CD4-positive, alpha-beta T cell treated with Interleukin-4 for 4 hours (primary cell): Measurements from ENCODE around the gene ICA1.
"Not testable (repeated sequence)": the region's sequence is repeated elsewhere in the genome, so short reads cannot be mapped to it uniquely, and the experiment has no call there.

Source experiments
- DNase-seq: peaks from one replicate; pipeline ENCODE4 v3.0.0-alpha.2; 2020

ICA1 gene

GRCh38 chr7:8261711-8262695 lies at the start of gene ICA1:
Gene ICA1 (minus strand): TSS chr7:8262167. CDS start chr7:8235926, 26,241 bp downstream.
- DNase-seq = no peak

- no peak for DNase-seq
Measured at GRCh38 chr7:8310876-8311275, 48.9 kb upstream of the ICA1 start.

GRCh38 chr7:8305625-8306388 lies 43.8 kb upstream of the ICA1 start:
- no peak for DNase-seq

GRCh38 chr7:8305104-8305503 lies 43.1 kb upstream of the ICA1 start:
- no peak for DNase-seq

- no peak for DNase-seq
Measured at GRCh38 chr7:8303904-8304528, 42.0 kb upstream of the ICA1 start.

- DNase-seq = not testable (repeated sequence)
Measured at GRCh38 chr7:8297023-8297422, 35.1 kb upstream of the ICA1 start.

GRCh38 chr7:8296362-8296659 lies 34.3 kb upstream of the ICA1 start:
- no peak for DNase-seq

- DNase-seq = peak; percentile 67
Measured at GRCh38 chr7:8295638-8296361, 33.8 kb upstream of the ICA1 start.

GRCh38 chr7:8291397-8292141 lies 29.6 kb upstream of the ICA1 start:
- DNase-seq = no peak

GRCh38 chr7:8290645-8291308 lies 28.8 kb upstream of the ICA1 start:
- DNase-seq = no peak

- no peak for DNase-seq
Measured at GRCh38 chr7:8286118-8286517, 24.2 kb upstream of the ICA1 start.

- DNase-seq = no peak
Measured at GRCh38 chr7:8285155-8285554, 23.2 kb upstream of the ICA1 start.

- no peak for DNase-seq
Measured at GRCh38 chr7:8284606-8285005, 22.6 kb upstream of the ICA1 start.

GRCh38 chr7:8283968-8284367 lies 22.0 kb upstream of the ICA1 start:
- no peak for DNase-seq

GRCh38 chr7:8282871-8283270 lies 20.9 kb upstream of the ICA1 start:
- DNase-seq = no peak

- DNase-seq = no peak
Measured at GRCh38 chr7:8282162-8282561, 20.2 kb upstream of the ICA1 start.

- DNase-seq = no peak
Measured at GRCh38 chr7:8278183-8278582, 16.2 kb upstream of the ICA1 start.

GRCh38 chr7:8277394-8277982 lies 15.5 kb upstream of the ICA1 start:
- no peak for DNase-seq

- DNase-seq = no peak
Measured at GRCh38 chr7:8274589-8274988, 12.6 kb upstream of the ICA1 start.

GRCh38 chr7:8271960-8272359 lies 10.0 kb upstream of the ICA1 start:
- DNase-seq = no peak

- no peak for DNase-seq
Measured at GRCh38 chr7:8263048-8263447, 1.1 kb upstream of the ICA1 start.
